Measurements from ENCODE around the gene TPD52L1.

The TPD52L1 gene

DNA sequence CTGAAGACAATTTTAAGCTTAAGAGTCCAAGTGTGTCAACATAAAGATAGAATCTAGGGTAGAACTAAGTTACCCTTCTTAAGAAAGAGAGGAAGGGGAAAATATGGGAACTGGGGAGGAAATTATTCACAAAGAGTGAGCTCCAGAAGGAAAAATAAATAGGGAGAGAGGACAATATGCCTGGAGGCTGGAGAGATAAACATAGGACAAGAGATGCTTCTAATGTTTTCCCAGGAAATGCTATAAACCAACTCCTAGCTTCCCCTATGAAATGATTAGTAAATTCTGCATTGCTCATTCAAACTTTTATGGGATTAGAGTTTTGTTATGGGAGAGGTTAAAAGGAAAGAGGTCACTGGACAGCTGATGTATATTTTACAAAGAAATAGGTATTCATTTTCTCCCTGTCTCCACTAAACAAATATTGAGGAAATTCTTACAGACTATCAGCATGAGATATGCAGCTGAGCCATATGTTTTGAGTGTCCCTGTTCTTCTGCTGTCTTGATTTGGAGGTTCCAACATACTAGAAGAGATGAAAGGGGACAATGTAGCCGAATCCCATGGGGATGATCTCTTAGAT is 22.0 kb downstream of the TPD52L1 start:
- no peak for DNase-seq (ENCODE audit: low spot score)

DNA sequence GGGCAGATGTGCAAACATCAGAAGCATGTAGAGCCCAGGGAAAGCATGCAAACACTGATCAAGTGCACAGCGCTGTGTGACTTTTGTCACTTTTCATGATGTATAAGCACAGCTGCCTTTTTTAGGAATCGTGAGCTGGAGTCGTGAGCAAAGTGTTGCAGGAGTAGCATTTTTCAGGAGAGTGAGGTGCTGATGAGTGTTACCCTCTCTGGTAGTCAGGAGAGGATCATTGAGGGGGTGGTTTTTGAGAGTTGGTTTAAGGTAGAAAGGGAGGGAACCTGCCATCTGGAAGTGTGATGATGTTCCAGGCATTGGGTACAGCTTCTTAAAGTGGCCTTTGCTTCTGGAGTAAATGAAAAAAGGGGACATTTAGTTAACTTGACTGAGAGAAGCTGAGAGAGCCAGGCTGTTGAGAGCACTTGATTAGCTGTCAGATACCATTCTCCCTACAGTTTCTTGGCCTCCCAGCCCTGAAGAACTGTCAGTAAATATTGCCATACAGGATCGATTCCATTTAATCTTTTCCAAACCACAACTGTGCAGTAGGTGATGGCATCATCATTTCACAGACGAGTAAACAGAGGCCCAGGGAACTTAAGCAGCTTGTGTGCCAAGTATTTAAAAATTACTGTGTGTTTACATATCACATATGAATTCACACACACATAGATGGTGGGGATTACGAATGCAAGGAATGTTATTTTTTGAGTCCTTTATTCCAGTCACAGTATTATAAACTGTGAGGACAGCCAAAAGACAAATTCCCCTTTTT is 28.9 kb downstream of the TPD52L1 start:
- DNase-seq (ENCODE audit: low spot score), result no peak

DNA sequence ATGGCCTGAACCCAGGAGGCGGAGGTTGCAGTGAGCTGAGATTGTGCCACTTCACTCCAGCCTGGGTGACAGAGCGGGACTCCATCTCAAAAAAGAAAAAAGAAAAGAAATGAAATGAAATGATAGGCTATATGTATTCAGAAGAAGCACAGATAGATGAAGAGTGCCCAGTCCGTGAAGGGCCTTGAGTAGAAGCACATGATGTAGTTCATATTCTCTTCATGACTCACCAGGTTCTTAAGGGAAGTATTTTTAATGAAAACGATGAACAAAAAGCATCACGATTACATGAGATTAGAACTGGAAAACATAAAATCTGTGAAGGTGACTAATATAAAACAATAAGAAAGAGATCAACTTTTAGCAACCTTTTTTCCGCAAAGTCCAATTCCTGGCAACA is 29.8 kb downstream of the TPD52L1 start:
- no peak for DNase-seq (ENCODE audit: low spot score)

DNA sequence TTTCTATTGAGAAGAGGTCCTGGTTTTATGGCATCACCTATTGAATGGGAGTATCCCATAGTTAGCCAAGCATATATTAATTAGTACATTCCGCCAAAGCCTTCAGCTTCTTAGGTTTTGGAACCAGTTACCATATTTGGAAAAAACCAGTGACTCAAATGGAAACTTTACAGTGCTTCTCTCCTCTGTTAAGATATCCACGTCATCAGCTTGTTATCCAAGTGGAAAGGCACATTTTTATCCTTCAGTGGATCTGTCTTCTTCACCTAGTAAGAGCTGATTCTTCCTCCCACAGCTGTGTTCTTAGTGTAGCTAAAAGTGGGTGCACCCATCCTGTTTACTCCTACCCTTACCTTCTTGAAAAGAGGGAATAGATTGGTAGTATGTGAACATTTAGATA is 34.5 kb downstream of the TPD52L1 start:
- no peak for DNase-seq (ENCODE audit: low spot score)

DNA sequence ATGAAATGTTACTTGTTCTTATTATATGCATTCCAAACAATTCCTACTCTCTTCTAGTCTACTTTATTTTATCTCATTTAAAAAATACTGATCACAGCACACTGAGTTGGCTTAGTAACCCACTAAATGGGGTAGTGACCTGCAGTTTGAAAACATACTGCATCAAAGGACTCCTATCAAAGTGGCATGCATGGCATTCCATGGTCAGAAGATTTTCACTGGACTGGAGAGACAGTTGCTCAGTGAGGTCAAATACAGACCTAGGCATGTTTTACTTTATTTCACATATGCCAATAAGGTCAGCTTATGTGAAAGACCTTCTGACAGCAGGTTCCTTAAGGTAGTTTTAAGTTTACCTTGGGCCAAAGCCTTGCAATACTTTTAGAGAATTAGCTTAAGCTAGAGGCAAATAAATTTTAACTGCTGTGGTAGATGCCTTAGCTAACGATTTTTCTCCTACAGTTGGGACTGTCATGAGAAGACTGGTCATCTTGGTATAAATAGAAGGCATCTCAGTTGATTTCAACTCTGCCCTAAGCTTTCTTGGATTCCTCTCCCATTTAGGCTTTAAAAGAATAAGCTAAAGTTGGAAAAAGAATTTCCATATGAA is 35.1 kb downstream of the TPD52L1 start:
- DNase-seq (ENCODE audit: low spot score), result no peak

DNA sequence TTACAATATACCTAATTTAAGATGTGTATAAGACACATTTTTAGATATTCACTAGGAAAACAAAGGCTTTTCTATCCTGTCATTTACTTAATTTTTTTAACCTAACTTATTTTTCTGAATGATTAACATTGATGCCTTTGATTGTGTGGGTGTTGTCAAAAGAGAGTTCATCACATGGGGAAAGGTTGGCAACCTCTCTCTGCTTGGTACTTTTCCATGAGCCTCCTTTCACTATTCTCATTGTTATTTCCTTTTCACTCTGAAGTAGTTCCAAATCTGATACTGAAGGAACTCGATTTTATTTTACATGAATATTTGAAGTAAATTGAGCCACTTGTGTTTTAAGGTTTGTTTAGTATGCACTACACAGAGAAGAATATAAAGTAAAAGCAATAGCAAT is 35.9 kb downstream of the TPD52L1 start:
- no peak for DNase-seq (ENCODE audit: low spot score)

DNA sequence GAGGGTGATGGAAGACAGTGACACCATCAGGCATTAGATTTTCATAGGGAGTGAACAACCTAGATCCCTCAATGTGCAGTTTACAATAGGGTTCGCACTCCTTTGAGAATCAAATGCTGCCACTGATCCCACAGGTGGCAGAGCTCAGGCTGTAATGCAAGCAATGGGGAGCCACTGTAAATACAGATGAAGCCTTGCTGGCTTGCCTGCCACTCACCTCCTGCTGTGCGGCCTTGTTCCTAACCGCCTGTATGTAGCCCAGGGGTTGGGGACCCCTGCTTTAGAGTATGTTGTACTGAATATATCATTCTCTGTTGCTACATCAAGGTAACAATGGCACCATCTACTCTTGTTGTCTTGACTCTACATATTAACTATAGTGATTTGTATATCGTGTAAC is 37.1 kb downstream of the TPD52L1 start:
- no peak for DNase-seq (ENCODE audit: low spot score)

DNA sequence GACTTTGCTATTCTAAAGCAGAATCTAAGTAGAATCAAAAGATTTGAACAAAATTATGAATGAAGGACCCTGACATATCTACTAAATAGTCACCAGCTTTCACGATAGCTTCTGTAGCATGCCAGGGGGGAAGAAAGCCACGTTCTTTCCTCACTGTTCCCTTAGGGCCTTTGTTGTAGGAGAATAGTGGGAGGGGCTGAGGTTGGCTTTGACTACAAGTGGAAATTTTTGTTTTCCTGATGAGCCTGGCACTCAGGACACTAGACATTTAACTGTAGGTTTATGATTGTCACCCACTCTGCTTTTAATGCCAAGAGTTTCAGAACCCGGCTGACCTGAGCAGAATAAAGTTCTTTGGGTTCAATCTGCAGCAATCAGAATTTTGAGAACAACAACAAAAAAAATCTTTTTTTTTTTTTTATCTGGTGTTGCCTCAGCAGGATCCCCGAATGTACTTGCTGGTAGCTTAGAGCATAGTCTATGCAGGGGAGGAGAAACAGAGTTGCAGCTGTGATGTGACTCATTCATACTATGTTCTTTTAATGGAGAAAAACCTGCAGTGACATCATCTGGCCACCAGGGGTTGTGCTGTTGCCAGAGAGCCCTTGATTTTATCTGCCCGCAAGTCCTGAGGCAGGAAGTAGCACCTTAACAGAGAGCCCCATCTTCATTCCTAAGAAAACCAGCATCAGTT is 38.5 kb downstream of the TPD52L1 start:
- DNase-seq (ENCODE audit: low spot score), result peak; percentile 50

DNA sequence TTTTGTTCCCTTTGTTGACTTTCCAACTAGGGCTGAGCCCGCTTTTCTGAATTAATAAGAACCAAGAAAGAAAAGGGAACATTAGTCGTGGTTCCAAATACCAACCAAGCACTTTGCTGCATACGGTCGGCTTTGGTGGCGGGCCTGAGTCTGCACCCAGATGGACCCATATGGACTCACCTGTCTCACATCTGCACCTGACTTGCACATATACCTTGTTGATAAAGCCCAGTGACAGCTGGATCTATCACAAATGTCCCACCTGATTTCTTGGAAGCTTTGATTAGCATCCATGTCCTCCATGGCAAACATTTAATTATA is 39.0 kb downstream of the TPD52L1 start:
- DNase-seq (ENCODE audit: low spot score), result no peak

DNA sequence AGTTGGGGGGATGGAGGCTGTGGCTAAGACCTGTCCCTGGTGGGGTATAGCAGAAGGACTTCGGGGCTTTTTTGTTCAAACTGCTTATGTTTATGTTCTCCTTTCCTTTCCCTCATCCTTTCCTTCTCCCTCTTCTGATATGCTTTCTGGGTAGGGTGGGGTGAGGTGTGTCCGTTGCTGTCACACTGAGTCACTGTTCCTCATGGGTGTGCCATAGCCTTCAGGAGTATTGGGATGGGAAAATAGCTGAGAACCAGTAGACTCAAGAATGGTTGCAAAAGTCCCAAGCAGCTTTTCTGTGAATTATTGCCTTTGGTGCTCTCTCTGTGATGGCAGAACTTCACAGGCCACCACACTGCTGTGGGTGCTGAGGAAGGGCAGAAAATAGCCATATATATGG is 39.6 kb downstream of the TPD52L1 start:
- no peak for DNase-seq (ENCODE audit: low spot score)

DNA sequence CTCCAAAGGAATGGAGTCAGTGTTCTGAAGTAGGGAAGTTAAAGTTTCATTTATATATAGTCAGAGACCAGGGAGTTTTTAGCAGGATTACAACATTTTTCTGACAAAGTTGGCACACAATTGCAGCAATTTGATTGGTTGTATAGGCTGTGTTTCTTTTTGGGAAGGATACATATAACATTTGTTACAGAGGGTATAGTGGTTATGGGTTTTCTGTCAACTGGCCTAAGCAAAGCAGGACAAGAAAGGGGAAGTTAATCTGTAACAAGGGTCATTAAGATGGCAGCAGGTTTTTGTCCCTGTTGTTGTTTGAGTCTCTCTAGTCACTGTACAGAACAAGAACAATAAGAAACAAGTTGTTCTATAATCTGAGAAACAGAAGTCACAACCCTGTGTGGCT is 41.4 kb downstream of the TPD52L1 start:
- no peak for DNase-seq (ENCODE audit: low spot score)

DNA sequence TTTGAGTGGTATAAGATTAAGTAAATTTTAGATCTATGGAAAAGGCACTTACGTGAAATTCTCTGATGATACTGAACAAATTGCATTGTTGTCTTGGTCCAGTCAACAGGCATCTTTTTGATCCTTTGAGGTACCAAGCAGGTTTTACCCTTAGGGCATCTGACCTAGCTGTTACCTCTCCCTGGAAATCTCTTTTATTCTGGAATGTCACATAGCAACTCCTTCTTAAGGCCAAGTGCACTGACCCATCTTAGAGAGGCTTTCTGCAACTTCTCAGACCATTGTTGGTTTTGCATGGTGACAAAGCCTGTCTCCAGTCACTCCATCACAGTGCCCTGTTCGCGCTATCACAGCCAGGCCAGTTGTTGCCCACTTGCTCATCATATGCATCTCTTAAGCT is 42.0 kb downstream of the TPD52L1 start:
- DNase-seq (ENCODE audit: low spot score), result no peak

DNA sequence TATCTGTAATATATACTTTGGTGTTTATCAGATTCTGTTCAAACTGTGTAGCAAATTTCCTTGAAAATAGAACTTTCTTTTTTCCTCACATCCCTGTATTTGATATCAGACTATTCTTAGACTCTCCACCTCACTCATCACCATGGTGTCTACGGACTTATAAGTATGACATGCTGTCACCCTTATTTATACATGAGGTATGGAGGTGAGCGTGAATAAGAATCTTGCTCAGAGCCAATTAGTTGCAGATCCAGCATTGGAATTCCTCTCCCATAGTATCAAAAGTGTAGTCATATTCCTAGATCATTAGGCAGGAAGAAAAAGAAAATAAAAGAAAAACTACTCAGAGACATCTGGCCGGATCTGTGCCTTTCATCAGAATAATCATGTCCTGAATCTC is 43.0 kb downstream of the TPD52L1 start:
- DNase-seq (ENCODE audit: low spot score), result no peak

DNA sequence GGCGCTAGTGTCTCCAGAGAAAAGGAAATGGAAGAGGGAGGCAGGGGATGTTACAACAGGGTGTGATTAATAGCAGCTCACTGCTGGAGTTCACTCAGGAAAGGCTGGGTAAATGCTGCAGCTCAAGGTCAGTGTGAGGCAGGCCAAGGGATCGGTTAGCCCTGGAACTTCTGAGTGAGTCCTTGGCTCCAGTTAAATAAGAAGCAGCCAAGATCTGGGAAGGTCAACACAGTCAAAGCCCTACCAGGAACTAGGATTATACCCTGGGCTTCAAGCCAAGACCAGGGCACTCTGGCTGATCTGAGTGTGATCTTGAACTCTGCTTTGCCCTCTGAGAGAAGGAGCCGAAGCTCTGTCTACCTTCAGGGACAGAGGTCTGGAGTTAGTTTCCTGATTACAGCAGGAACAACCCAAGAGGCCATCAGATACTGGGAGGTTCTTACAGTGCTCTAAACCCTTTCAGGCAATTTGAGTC is 44.3 kb downstream of the TPD52L1 start:
- no peak for DNase-seq (ENCODE audit: low spot score)

DNA sequence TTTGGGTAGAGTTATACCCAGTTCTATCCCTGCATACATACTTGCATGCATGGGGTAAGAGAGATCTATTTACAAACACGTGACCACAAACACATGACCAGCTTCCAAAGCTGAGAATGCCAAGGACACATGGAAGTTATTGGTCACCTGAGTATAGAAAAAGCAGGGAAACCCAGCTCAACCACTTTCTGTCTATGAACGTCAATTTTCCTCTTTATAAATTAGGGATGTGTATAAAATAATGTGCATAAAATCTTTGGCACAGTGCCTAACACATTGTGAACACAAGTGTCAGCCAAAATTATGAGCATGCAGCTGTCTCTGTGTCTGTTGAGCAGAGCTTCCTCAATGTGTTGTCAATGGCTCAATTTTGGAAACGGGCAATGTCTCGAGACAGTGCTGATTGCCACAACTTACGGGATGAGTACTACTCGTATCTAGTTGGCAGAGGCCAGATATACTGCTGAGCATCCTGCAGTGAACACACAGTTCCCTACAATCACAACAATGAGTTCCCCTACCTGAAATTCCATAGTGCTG is 44.9 kb downstream of the TPD52L1 start:
- DNase-seq (ENCODE audit: low spot score), result no peak

DNA sequence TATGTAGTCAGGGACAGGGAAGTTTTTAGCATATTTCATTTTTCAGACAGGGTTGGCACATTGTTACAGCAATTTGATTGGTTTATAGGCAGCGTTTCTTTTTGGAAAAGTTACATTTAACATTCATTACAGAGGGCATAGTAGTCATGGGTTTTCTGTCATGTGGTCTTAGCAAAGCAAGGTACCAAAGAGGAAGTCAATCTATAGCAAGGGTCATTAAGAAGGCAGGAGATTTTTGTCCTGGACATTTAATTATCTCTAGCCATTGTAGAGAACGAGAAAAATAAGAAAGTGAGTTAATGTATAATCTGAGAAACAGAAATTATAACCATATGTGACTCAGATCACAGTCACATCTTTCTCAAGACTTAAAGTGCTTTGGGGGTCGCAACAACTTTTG is 47.4 kb downstream of the TPD52L1 start:
- DNase-seq (ENCODE audit: low spot score), result no peak

DNA sequence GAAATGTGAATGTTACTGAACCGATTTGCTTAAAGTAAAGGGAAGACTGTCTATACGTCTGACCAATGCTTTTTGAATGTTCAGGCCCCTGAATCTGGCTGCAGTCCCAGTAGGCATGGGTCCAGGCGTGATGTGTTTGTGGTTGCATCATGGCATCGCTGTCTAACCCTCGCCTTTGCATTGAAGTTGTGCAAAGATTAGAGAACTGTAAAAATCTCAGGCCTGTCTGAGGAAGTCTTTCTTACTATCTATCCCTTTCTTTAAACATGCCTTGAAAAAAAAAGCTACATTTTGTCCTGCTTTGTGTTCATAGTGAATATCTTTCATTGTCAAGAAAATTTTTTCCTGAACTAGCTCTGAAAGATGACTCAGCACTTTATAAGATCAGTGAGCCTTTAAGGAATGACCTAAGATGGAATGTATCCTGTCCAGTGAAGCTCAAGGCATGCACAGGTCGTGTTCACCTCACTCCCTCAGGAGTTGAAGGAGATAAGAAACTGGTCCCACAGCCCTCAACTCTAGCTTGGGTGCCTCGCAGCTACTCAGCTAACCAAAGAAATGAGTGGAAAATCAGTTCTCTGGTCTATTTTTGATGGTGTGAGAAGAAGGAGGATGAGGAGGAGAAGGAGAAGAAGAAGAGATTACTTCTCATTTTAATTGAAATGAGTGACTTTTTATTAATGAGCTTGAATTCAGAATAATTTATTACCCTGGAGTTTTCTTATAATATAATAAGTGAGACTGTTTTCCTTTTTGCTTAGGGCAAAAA is 48.6 kb downstream of the TPD52L1 start:
- no peak for DNase-seq (ENCODE audit: low spot score)

DNA sequence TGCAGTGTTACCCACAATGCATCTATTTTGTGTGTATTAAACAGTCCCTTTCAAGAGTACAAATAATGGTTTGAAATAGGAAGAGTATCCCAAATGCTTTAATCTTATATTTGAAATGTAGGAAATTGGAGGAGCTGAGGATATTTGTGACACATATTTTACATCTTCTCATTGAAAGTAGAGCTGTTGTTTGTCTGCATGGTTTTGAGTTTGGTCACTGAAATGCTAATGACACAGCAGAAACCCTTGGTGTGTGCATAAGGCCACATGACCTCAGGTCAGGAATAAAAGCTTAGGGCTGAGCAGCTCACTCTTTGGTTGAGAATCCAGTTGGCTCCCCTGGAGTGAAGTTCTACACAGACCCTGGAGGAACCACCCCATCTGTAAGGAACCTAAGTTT is 49.8 kb downstream of the TPD52L1 start:
- DNase-seq (ENCODE audit: low spot score), result no peak

DNA sequence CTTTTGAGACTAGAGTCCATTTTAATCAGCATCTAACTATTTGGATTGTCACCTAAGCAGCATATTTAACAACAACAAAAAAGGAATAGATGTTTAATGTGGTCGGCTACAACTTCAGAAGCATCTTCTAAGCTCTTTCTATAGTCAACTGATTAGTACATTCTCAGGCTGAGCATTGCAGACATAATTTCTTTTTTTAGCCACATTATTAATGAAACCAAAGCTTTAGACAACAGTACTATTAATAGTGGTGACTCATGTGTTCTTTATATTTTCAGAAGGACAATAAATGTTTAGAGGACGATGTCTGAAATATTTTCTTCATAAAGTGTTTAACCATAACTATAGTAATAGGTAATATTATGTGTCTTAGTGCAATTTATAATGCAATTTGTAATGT is 52.4 kb downstream of the TPD52L1 start:
- no peak for DNase-seq (ENCODE audit: low spot score)

DNA sequence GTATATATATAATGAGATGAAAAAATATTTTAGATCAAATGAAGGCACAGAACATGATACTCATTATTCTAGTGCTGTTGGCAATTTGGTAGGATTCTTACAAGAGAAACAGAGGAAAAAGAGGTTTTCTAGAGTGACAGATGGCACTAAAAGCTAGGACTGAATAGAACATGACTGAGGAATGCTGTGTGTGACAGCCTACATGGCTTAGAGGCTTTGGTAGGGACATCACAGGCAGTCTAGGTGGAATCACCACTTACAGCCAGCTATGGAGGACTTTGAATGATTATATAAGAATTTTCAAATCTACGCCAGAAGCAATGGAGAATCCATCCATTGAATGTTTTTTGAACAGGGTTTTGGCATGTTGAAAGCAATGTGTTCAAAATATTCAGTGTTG is 52.8 kb downstream of the TPD52L1 start:
- no peak for DNase-seq (ENCODE audit: low spot score)

DNA sequence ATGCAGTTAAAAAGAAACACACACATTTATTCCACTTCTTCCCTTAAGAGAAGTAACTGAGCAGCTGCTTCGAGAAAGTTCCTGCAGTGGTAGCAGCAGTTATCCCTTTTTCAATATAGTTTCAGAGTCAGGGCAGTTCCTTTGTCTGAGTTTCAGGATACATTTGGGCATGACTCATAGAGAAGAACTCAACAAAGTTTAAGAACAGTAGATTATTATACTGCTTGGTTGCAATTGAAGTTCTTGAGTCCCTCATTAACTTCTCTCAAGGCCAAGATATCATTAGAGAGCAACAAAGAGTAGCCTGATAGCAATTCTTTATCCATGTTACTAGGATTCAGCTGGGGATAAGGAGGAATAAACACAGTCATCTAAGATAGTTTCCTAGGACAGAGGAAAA is 54.4 kb downstream of the TPD52L1 start:
- DNase-seq (ENCODE audit: low spot score), result no peak

DNA sequence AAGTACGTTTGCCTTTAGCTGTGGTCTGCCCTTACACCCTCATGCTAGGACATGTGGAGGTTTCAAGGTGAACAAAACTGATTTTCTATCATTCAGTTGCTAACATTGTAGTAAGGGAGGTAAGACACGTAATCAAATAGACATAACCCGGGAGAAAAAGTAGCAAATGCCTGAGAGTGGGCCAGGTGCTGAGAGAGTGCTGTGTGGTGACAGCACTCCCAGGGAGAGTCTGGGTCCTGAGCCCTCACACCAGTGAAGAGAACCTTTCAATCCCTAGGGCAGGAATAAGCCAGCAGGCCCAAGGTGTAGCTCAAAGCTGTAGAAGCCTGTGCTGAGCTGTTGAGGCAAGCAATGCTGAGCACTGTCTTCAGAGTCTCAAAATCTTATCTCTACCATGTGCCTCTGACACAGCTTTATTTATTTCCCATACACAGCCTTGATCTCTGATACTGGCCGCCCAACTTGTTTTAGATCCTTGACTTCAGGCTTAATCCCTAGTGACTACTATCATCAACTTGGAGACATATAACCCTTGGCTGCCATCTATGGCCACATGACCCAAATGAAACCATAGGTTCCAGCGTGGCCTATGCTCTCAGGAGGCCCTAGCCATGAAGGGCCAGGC is 55.2 kb downstream of the TPD52L1 start:
- no peak for DNase-seq (ENCODE audit: low spot score)

All from hematopoietic multipotent progenitor cell treated with erythropoietin and hydrocortisone succinate and interleukin-3 and kit ligand, for 17 days (in vitro differentiated cells).